Stromal cell of bone marrow (primary cell): ENCODE results near the gene CAMKMT.
A peak's percentile ranks its signal among the peaks of the same experiment; 100 is the strongest.

Source experiments
- DNase-seq: peaks from one replicate; pipeline ENCODE4 v3.0.0-alpha.2; 2012; ENCODE audit warnings: low read depth

The CAMKMT gene

DNA sequence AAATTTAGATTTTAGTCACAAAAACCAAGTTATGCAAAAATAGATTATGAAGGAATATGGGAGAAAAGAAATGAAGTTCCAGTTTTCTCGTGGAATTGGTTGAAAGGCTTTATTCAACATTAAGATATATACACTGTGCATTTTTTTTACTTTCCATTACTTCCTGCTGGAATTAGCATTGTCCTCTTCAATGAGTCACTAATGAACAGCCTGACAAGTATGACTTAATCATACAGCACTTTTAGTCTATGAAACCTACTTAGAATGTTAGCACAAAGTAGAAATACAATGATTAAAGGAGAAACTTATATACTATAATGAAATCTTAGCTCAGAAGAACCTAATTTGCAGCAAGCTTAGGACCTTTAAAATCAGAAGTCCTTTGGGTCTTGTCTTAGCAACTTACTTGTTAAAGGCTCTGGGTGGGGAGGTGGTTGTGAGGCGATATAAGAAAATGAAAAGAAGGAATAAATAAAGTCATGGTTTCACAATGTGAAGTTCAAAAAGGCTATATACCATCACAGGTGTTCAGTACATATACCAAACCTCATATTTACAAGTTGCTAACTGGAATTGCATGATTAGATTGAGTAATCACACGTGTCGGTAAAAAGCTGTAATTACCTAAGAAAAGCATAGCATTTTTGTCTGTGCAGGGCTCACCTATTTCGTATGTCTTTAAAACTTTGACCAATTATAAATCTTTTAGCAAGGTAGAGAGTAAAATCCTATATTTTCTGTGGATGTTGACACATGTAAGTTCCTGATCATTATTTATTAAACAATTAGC, 236.8 kb downstream of the CAMKMT start:
- DNase-seq = no peak

- no peak for DNase-seq
These were observed 237.4 kb downstream of the CAMKMT start for GRCh38 chr2:44599130-44599529.

- no peak for DNase-seq
These were observed 240.7 kb downstream of the CAMKMT start for GRCh38 chr2:44602446-44602845.

DNA sequence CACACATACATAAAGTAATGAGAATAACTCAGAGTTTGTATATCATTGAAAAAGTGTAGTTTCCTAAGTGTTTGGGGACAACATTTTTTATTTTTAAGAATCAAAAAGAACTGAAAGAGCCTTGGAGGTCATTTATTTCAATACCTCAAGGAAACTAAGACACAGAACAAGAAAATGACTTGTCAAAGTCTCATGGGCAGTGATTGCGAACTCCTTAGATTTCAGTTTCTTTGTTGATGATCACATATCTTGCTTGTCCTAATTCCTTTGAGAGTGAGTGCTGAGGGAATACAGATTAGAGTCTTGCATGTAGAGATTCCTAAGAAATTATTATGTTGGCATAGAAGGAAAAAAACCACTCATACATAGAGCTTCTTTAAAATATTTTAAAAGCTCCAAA, 243.8 kb downstream of the CAMKMT start:
- DNase-seq = no peak

DNA sequence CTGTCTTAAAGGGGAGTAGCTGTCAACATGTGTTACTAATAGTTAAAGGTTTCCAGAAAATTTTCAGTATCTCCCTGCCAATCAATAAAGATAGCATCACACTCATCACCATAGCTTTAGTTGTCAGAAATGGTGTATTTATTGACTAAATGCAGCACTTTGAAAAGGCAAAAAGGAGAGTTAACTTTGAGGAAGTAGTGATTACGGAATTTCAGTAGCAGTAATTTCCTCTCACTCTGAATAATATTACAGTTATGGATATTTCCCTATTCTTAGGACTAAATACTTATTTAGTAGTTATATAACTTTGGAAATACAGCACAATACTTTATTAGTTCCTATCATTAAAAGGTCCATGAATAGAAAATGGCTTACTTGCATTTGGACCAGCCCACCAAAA, 250.5 kb downstream of the CAMKMT start:
- no peak for DNase-seq

- DNase-seq = no peak
These were observed 253.2 kb downstream of the CAMKMT start for GRCh38 chr2:44614940-44615339.

DNA sequence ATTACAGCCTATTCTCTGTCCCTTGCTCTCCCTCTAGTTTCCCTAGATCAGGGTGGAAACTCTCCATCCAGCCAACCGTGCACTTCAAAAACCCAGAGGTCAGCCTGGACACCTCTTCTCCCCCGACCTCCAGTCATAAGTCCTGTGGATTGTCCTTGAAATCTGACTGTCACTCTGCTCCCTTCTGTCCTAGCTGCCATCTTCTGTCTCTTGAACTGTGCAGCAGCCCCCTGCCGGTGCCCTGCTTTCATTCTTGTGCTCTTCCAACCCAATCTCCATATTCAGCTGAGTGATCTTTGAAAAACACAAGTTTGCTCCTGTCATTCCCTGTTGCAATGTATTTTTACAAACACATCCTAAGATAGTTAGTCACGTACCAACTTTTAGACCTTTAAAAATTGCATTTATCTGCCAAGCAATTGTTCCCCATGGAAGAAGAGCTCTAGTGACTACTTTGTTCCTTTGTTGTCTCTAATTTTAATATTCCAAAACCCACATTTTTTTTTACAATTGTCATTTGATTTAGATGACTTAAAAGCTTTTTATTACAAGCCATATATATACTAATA, 254.3 kb downstream of the CAMKMT start:
- no peak for DNase-seq

DNA sequence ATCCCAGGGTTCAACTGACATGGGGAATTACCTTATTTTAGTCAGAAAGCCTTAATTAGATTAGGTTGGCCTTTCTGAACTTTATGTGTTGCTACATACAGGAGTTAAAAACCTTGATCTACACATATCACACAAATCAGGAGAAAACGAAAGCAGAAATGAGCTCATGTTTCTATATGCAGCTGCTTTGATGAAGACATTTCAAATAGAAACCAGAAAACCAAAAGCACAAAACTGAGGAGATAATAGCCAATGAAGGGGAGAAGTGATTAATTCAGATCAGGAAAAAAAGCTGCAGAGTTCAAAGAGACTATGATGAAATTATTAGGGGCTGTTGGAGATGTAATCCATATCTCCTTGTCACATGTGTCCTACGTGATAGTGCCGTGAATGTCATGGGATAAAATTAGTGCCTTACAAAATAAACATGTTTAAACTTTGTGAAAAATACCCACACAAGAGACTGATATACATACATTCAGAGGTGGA, 255.0 kb downstream of the CAMKMT start:
- DNase-seq = no peak

DNA sequence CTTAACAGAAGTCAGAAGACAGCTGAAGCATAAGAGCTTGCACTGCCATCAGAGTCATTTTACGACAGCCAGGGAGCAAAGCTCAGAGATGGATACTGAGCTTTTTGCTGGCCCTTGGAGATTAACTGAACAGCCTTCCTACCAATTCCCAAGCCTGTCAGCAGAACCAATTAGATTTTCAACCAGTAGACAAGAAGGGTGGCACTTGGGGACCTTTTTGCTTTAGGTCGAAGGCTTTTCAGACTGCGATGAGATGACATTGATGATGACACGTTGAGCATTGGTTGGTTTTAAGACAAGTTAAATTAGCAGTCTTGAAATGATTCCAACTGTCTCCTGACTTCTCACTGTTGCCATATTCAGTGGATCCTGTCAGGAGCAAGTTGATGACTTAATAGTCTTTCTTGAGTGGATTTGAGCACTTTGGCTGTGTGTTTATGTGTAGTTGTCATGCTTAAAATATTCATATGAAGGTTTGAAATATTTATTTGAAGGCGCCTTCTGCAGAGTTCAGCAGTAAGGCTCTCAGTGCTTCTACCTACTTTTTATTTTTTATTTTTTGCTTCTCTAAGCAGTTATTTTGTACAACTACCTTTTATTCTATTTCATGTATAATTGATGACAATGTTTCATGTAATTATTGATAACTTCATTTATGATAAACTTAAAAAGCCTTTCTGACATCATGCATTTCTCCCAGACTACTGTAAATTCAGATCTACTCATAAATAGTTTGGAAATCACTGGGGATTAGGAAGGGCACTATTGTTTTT, 256.7 kb downstream of the CAMKMT start:
- no peak for DNase-seq

DNA sequence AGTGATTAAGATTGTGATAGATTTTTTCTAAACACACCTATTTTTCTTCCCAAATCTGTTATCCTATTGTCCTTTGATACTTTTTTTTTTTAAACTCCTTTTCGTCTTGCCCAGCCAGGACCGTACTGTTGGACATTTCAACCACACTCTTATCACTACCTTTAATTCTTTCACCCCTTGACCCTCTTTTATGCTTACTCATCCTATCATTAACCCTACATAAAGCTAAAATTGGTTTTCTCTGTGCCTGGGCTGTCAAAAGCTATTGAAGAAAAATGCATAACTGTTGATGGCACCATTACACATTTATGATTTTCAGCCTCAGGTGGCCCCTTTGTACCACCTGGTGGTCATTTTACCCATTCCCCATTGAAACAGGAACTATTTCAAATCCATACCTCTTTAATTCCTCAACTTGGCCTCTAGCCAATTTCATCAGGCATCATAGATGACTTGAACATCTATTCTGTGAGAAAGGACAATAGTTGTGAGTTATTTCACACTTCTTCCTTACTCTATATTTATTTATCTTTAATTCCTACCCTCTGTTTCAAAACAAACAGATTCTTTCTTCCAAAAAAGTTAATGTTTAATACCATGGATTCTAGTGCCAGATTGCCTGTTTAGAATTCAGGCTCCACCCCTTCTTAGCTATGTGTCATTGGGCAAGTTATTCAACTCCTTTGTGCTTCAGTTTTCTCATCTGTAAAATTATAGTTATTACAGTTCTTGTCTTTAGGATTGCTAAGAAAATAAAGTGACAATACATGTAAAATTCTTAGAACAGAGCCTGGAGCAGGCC, 258.6 kb downstream of the CAMKMT start:
- no peak for DNase-seq

GRCh38 chr2:44623622-44624351, 262.0 kb downstream of the CAMKMT start:
- no peak for DNase-seq

DNA sequence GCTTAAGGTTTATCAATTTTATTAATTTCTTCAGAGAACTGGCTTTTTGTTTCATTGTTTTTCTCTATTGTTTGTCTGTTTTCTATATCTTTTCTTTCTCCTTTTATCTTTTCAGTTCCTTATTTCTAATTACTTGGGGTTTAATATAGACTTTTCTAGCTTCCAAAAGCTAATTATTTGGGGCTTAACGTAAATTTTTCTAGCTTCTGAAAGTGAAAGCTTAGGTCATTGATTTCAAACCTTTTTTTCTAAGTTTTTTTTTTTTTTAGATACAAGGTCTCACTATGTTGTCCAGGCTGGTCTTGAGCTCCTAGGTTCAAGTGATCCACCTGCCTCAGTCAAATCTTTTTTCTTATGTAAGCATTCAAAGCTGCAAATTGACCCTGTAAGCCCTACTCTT, 266.6 kb downstream of the CAMKMT start:
- DNase-seq = no peak

GRCh38 chr2:44632931-44633689, 271.4 kb downstream of the CAMKMT start:
- no peak for DNase-seq

DNA sequence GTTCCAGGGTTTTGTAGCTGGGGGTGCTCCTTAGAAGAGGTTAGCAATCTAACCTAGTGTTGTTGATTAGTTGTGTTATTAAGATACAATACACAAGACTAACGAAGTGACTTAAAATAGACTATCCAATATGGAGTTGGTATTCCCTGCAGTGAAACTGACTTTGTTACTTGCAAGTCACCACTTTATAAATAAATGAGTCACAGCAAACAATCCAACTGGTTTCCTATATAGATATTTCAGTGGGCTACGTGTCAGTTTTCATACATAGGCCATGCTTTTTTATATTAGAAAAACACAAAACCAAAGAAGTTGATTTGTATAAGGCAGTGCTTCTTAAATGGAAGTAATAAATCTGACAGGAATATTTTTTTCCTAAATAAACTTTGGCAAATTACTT, 274.0 kb downstream of the CAMKMT start:
- DNase-seq = no peak

GRCh38 chr2:44638649-44639048, 276.9 kb downstream of the CAMKMT start:
- no peak for DNase-seq

DNA sequence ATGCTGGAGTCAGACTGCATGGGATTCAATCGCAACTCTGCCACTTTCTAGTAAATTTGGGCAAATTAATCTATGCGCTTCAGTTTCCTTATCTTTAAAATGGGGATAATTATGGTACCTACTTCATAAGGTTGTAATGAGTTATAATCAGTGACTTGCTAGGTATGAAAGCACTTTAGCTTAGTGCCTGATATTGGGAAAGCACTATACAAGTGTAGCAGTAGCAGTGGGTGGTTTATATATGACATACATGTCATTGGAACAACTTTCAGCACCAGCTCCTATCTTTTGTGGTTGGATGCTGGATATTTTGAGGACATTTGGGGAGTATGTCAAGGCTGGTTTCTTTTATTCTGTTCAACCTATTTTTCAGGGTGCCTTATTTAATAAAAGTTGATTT, 277.7 kb downstream of the CAMKMT start:
- no peak for DNase-seq

GRCh38 chr2:44642123-44642857, 280.5 kb downstream of the CAMKMT start:
- no peak for DNase-seq

GRCh38 chr2:44645937-44646336, 284.2 kb downstream of the CAMKMT start:
- DNase-seq = no peak

DNA sequence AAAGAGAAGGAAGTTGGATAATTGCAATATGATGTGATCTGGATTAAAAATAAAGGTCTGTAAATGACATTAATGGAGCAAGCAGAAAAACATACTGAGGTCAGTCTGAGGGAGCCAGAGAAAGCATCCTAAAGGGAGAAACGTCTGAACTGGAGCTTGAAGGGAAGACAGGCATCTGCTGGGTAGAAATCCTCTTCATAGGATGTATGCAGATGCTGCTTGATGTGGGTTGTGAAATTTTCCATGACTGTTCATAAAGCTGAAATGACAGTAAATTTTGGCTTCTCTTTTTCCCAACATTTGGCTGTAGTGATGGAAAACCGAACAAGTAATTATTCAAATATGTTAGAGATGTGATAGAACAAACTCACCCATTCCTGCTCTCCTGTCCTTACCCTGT, 287.6 kb downstream of the CAMKMT start:
- DNase-seq = peak; percentile 15

DNA sequence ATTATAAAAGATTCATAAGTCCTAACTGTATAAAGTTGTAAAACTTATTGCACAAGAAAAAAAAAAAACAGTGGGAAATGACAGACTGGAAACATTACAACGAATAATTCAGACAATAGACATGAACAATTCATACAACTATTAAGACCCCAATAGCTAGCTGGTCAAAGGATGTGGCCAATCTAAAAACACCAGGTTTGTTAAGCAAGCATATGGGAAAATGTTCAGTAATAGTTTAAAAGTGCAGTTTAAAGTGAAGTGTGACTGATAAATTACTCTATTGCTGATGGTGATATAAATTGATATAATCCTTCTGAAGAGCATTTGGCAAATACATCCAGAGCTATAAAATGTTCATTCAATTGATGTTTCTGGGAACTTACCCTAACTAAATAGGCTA, 289.0 kb downstream of the CAMKMT start:
- no peak for DNase-seq
